Kidney (tissue), 14 donors: Measurements from ENCODE around the gene MYLK4. TPM values are rescaled to one million over a fixed set of nuclear protein-coding genes. Genes with fewer than 3 reads are reported as not detected.

Experiments used
- DNase-seq, 5 donors: peaks; one replicate each; pipeline ENCODE4 v3.0.0-alpha.2; 2013 to 2020
- FAIRE-seq: peaks from 2 replicates; lab custom pipeline; 2012; peaks lifted over from hg19 to GRCh38; lab: Jason Lieb, UNC
- H3K27ac ChIP-seq, 2 donors: one replicate each; pipeline ENCODE4 v1.7.0; 2013; ENCODE audit warnings: low read depth in 2 of 2, low read length in 2 of 2, inconsistent platforms in 1 of 2
- H3K27me3 ChIP-seq: one replicate; pipeline ENCODE4 v1.7.1; 2013; ENCODE audit warnings: low read length, inconsistent platforms; ENCODE audit not compliant: control insufficient read depth, insufficient read depth
- H3K36me3 ChIP-seq, 3 donors: one replicate each; pipeline versions ENCODE4 v1.7.0 to v1.7.1; 2013; ENCODE audit warnings: low read length in 3 of 3, control low read depth in 1 of 3, inconsistent platforms in 1 of 3; ENCODE audit not compliant: insufficient read depth in 3 of 3, control insufficient read depth in 2 of 3
- H3K4me1 ChIP-seq, 3 donors: one replicate each; pipeline versions ENCODE4 v1.7.0 to v1.7.1; 2013; ENCODE audit warnings: low read length in 3 of 3, inconsistent platforms in 1 of 3, low read depth in 1 of 3; ENCODE audit not compliant: control insufficient read depth in 2 of 3, insufficient read depth in 2 of 3
- H3K4me3 ChIP-seq, 3 donors: one replicate each; pipeline versions ENCODE4 v1.7.0 to v1.8.1; 2013; ENCODE audit warnings: low read length in 3 of 3, control low read depth in 1 of 3, inconsistent platforms in 1 of 3
- H3K9ac ChIP-seq, 3 donors: one replicate each; pipeline versions ENCODE4 v1.7.0 to v1.7.1; 2013; ENCODE audit warnings: low read length in 3 of 3, control low read depth in 1 of 3, inconsistent platforms in 1 of 3
- H3K9me3 ChIP-seq, 3 donors: one replicate each; pipeline versions ENCODE4 v1.7.0 to v1.7.1; 2013; ENCODE audit warnings: low read length in 3 of 3, control low read depth in 1 of 3, inconsistent platforms in 1 of 3; ENCODE audit not compliant: control insufficient read depth in 2 of 3, insufficient read depth in 1 of 3
- intact Hi-C: fragments of 100-400 bp; cut with DNase I; formaldehyde crosslinking; loops from one replicate; pipeline ENCODE4 v1.11.1; 2022
- polyA plus RNA-seq: library from polyadenylated mRNA; stranded (reverse); fragments of 350-450 nt; fragmentation: Illumina TruSeq; extraction: RNeasy Lipid Tissue Mini Kit (QIAGEN cat#74804); gene quantifications from one replicate; pipeline ENCODE4 v1.2.3, GENCODE V29; 2014; ENCODE audit warnings: low read depth, low replicate concordance; ENCODE audit not compliant: insufficient read depth
- total RNA-seq: library from RNA; stranded (reverse); fragmentation: NEBNext Ultra II Directional; extraction: Animal tissue kit (Norgen Biotek cat#: 25700); gene quantifications from one replicate; pipeline ENCODE4 v1.2.1, GENCODE V29; 2021
- TF ChIP-seq, protein P1 (sequence below): IDR thresholded peaks from 3 replicates; pipeline ENCODE4 v1.5.1; 2012; ENCODE audit warnings: mild to moderate bottlenecking, moderate library complexity, borderline replicate concordance; ENCODE audit not compliant: insufficient read depth; ENCODE audit errors: extremely low read depth
- donor health status: control.
- donor health status: control.
- donor health status: control.
- donor health status: control.
- donor health status: control.
- donor health status: DM: yes; HTN: yes; CAD: no.
- donor health status: Normal renal cell carcinoma (clear cell type).

The MYLK4 gene
- total and polyA plus RNA-seq, 2 donors from 2014 or later, result 1.1 to 1.3 TPM

DNA sequence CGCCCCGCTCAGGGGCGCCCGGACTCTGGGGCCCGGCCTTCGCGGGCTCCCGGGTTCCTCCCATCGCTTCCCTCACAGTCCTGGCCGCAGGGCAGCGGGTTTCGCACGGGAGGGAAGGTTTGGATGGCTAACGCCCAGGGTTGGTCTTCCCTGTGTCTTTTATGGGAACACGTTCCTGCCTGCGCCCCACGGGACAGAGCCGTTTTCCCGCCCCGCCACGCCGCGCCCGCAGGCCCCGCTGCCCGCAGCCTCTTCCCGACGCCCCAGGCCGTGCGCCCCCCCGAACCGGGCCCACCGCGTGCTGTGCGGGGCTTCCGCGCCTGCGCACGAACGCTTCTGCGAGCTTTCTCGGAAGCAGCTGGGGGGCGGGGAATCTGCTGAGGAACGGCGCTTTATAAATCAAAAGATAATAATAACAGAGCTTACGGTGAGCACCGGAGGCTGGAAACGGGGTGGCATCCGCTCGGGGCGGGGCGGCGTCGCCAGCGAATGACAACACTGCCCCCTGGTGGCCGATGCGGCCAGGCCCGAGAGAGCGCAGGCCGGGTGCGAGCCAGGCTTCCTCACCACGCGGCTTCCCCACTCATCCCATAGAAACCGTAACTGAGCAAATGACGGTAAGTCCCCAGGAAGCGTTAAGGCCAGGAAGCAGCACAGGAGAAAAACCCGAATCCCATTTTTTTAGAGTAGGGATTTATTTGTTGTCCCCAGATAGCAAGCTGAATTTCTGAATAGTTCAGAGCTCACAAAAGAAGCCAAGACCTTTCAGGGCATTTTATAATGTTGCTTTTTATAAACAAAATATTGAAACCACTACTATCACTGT, 116.4 kb downstream of the MYLK4 start:
- H3K9me3 ChIP-seq, result no peaks in the 10 kb centered on the region
- H3K27ac ChIP-seq, result peak overlapping the region; percentile 59 to 63
- H3K36me3 ChIP-seq, result no peaks in the 10 kb centered on the region
- FAIRE-seq (no peak), DNase-seq (peak; percentile 91 to 93 (median 93))
- peaks cover 0 to 6% (median 0%) of the 10 kb centered on the region in 3 donors for H3K4me1 ChIP-seq
- TF ChIP-seq, protein P1, sequence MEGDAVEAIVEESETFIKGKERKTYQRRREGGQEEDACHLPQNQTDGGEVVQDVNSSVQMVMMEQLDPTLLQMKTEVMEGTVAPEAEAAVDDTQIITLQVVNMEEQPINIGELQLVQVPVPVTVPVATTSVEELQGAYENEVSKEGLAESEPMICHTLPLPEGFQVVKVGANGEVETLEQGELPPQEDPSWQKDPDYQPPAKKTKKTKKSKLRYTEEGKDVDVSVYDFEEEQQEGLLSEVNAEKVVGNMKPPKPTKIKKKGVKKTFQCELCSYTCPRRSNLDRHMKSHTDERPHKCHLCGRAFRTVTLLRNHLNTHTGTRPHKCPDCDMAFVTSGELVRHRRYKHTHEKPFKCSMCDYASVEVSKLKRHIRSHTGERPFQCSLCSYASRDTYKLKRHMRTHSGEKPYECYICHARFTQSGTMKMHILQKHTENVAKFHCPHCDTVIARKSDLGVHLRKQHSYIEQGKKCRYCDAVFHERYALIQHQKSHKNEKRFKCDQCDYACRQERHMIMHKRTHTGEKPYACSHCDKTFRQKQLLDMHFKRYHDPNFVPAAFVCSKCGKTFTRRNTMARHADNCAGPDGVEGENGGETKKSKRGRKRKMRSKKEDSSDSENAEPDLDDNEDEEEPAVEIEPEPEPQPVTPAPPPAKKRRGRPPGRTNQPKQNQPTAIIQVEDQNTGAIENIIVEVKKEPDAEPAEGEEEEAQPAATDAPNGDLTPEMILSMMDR, result peak; percentile 95
- peak overlapping the region in 1 of 3 donors; percentile 46 for H3K9ac ChIP-seq
- H3K4me3 ChIP-seq, result peak overlapping the region; percentile 14 to 64 (median 27)
- no peaks in the 10 kb centered on the region for H3K27me3 ChIP-seq
- intact Hi-C loops, result no loop called here

GRCh38 chr6:2633736-2634135, 117.0 kb downstream of the MYLK4 start:
- no peaks in the 10 kb centered on the region for H3K27me3 ChIP-seq
- no peaks in the 10 kb centered on the region for H3K36me3 ChIP-seq
- TF ChIP-seq, protein P1, result no peak
- no peak for FAIRE-seq
- peak overlapping the region; percentile 14 to 64 (median 27) for H3K4me3 ChIP-seq
- H3K9me3 ChIP-seq, result no peaks in the 10 kb centered on the region
- H3K9ac ChIP-seq, result peak overlapping the region in 1 of 3 donors; percentile 46
- H3K4me1 ChIP-seq, result peaks cover 0 to 6% (median 0%) of the 10 kb centered on the region in 3 donors
- intact Hi-C loops, result no loop called here
- H3K27ac ChIP-seq, result peak overlapping the region; percentile 59 to 63
- DNase-seq, result peak in 2 of 5 donors; percentile 15 to 33

- Histone ChIP-seq H3K4me1 (peaks cover 0 to 6% (median 0%) of the 10 kb centered on the region in 3 donors), H3K27me3 (no peaks in the 10 kb centered on the region), H3K36me3 (no peaks in the 10 kb centered on the region), H3K9ac (no peak overlapping the region), H3K27ac (no peak overlapping the region), H3K9me3 (no peaks in the 10 kb centered on the region), H3K4me3 (peak overlapping the region in 1 of 3 donors; percentile 64)
- DNase-seq (no peak), FAIRE-seq (no peak)
- intact Hi-C loops, result no loop called here
- TF ChIP-seq, protein P1, result no peak
These were observed 117.6 kb downstream of the MYLK4 start for GRCh38 chr6:2632976-2633584.
